Lower leg skin (tissue), 4 donors: ENCODE results near the gene NEO1. TPM values are rescaled to one million over a fixed set of nuclear protein-coding genes. Genes with fewer than 3 reads are reported as not detected.

ENCODE experiments used
- DNase-seq, 2 donors: peaks; one replicate each; pipeline ENCODE4 v3.0.0-alpha.2; 2019; ENCODE audit warnings: low spot score in 2 of 2
- H3K4me3 ChIP-seq: fragments of 200-600 bp; sonication (generic); 2 replicates; pipeline ENCODE4 v1.5.1; 2017; ENCODE audit warnings: mild to moderate bottlenecking, low read depth; ENCODE audit not compliant: poor library complexity, severe bottlenecking
- POLR2A ChIP-seq, 2 donors: fragments of 450-650 bp; IDR thresholded peaks; one replicate each; pipeline ENCODE4 v1.6.1; 2016 to 2017; ENCODE audit warnings: antibody characterized with exemption in 2 of 2, mild to moderate bottlenecking in 1 of 2, moderate library complexity in 1 of 2
- WGBS, 2 donors: methylation state at CpG; one replicate each; pipeline ENCODE4 v1.1.5; 2018; 5-methylcytosine and 5-hydroxymethylcytosine counted together
- intact Hi-C: fragments of 100-400 bp; cut with DNase I; formaldehyde crosslinking; loops from one replicate; pipeline ENCODE4 v1.15.0; 2023; ENCODE audit warnings: low total_unique reads
- total RNA-seq, 4 donors: library from RNA; depleted of rRNA; stranded (reverse); fragments of >200 nt; gene quantifications; one replicate each; pipeline ENCODE4 v1.1.0, GENCODE V29; 2016
- TF ChIP-seq, protein P1 (sequence below), 3 donors: fragments of 450-650 bp; IDR thresholded peaks; one replicate each; pipeline ENCODE4 v1.5.1; 2016; ENCODE audit warnings: antibody characterized with exemption in 3 of 3, mild to moderate bottlenecking in 3 of 3, moderate library complexity in 2 of 3

NEO1 gene
- total RNA-seq, 4 donors from 2014 or later, result 60.0 to 102 (median 80.9) TPM

GRCh38 chr15:73079565-73079964, 27.3 kb downstream of the NEO1 start:
- WGBS, 2 donors, result 38 to 43% methylated on average over 3 of the region's 3 CpGs
- intact Hi-C loops, result loop anchor here (10.0 kb wide), 1 partner anchor 285 kb away; no protein-coding TSS in a partner anchor
- TF ChIP-seq, protein P1, sequence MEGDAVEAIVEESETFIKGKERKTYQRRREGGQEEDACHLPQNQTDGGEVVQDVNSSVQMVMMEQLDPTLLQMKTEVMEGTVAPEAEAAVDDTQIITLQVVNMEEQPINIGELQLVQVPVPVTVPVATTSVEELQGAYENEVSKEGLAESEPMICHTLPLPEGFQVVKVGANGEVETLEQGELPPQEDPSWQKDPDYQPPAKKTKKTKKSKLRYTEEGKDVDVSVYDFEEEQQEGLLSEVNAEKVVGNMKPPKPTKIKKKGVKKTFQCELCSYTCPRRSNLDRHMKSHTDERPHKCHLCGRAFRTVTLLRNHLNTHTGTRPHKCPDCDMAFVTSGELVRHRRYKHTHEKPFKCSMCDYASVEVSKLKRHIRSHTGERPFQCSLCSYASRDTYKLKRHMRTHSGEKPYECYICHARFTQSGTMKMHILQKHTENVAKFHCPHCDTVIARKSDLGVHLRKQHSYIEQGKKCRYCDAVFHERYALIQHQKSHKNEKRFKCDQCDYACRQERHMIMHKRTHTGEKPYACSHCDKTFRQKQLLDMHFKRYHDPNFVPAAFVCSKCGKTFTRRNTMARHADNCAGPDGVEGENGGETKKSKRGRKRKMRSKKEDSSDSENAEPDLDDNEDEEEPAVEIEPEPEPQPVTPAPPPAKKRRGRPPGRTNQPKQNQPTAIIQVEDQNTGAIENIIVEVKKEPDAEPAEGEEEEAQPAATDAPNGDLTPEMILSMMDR (IDR thresholded peaks at IDR 0.05), result no peak
- no peak for TF ChIP-seq POLR2A (IDR thresholded peaks at IDR 0.05)
- no peak for DNase-seq
- H3K4me3 ChIP-seq, result no peak overlapping the region

DNA sequence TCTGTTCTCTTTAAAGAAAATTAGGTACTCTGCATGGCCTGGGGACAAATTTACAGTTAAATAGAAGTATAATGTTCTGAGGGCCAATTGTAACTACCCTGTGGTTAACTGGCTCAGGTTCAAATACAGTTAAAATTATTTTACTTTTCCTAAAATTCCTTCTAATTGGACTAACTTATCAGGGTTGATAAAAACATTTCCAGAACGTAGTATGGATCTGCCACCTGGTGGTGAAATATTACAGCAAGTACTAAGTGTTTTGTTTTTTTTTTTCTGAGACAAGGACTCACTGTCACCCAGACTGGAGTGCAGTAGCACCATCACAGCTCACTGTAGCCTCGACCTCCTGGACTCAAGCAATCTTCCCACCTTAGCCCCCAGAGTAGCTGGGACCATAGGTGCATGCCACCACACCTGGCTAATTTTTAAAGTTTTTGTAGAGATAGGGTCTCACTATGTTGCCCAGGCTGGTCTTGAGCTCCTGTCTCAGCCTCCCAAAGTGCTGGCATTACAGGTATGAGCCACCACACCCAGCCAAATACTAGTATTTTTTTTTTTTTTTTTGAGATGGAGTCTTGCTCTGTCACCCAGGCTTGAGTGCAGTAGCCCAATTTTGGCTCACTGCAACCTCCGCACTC, 29.2 kb downstream of the NEO1 start:
- TF ChIP-seq POLR2A (IDR thresholded peaks at IDR 0.05), result no peak
- TF ChIP-seq, protein P1 (IDR thresholded peaks at IDR 0.05), result no peak
- DNase-seq, result peak in 1 of 2 donors; percentile 27
- WGBS, 2 donors, result 32 to 34% methylated on average over 3 of the region's 3 CpGs
- H3K4me3 ChIP-seq, result no peak overlapping the region
- intact Hi-C loops, result no loop called here

DNA sequence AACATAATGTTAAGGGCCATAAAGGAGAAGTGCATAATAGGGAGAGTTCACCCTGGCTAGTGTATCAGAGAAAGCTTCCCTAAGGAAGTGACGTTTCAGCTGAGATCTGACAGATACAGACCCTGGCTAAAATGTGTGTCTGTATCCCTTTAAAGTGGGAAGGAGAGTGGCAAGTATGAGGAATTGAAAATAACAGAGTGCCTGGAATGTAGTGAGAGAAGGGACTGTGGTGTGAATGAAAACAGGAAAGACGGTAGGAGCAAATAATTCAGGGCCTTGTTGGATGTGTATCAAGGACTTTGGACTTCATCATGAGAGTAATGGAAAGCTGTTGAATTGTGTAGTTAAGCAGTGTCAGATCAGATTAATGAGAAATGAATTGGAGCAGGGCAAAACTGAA, 30.5 kb downstream of the NEO1 start:
- DNase-seq, result no peak
- H3K4me3 ChIP-seq, result no peak overlapping the region
- intact Hi-C loops, result no loop called here
- WGBS, 2 donors, result 34 to 45% methylated on average over 2 of the region's 2 CpGs
- no peak for TF ChIP-seq POLR2A (IDR thresholded peaks at IDR 0.05)
- TF ChIP-seq, protein P1 (IDR thresholded peaks at IDR 0.05), result no peak

DNA sequence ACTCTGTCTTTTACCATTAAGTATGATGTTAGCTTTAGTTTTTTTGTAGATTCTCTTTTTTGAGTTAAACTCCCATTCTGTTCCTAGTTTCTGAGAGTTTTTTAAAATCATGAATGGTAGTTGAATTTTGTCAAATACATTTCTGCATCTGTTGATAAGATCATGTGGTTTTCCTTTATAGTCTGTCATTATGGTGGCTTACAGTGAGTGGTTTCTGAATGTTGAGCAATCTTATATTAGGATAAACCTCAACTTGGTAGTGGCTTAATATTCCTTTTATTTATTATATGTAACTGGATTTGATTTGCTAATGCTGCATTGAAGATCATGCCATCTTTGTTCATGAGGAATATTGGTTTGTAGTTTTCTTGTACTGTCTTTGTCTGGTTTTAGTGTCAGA, 34.8 kb downstream of the NEO1 start:
- H3K4me3 ChIP-seq, result no peak overlapping the region
- no peak for TF ChIP-seq POLR2A (IDR thresholded peaks at IDR 0.05)
- TF ChIP-seq, protein P1 (IDR thresholded peaks at IDR 0.05), result no peak
- intact Hi-C loops, result no loop called here
- no peak for DNase-seq

- no peak for TF ChIP-seq POLR2A (IDR thresholded peaks at IDR 0.05)
- TF ChIP-seq, protein P1 (IDR thresholded peaks at IDR 0.05), result no peak
- DNase-seq, result no peak
- intact Hi-C loops, result no loop called here
- H3K4me3 ChIP-seq, result no peak overlapping the region
- 95 to 99% methylated on average over 3 of the region's 3 CpGs for WGBS, 2 donors
These were observed 52.8 kb downstream of the NEO1 start for GRCh38 chr15:73105064-73105463.

- TF ChIP-seq, protein P1 (IDR thresholded peaks at IDR 0.05), result no peak
- TF ChIP-seq POLR2A (IDR thresholded peaks at IDR 0.05), result no peak
- no peak for DNase-seq
- H3K4me3 ChIP-seq, result no peak overlapping the region
- WGBS, 2 donors, result 84 to 86% methylated on average over 4 of the region's 4 CpGs
- intact Hi-C loops, result no loop called here
These were observed 56.4 kb downstream of the NEO1 start for GRCh38 chr15:73108676-73109075.
